ENCODE measurements around the gene NXT1.

- TF ChIP-seq CTCF (IDR thresholded peaks at IDR 0.05; ENCODE audit: borderline replicate concordance, extremely low read depth, low read length, poor library complexity, severe bottlenecking) (no peak), EZH2 (IDR thresholded peaks at IDR 0.05; ENCODE audit: borderline replicate concordance, low read depth, low read length, severe bottlenecking) (no peak)
Observed at GRCh38 chr20:23336476-23336875, 14.1 kb upstream of the NXT1 start.

All from DND-41 (cell line).